Spinal cord (tissue), 10 donors: ENCODE results near the gene TMC2. TPM values are rescaled to one million over a fixed set of nuclear protein-coding genes. Genes with fewer than 3 reads are reported as not detected.
"Not testable (repeated sequence)": the region's sequence is repeated elsewhere in the genome, so short reads cannot be mapped to it uniquely, and the experiment has no call there.

Experiments used
- DNase-seq, 6 donors: peaks; one replicate each; pipeline versions ENCODE4 v3.0.0 to v3.0.0-alpha.2; 2013 to 2015; ENCODE audit warnings: low spot score in 6 of 6, low read depth in 4 of 6
- H3K27ac ChIP-seq: one replicate; pipeline ENCODE4 v1.5.1; 2013; ENCODE audit warnings: low read depth, low read length, control low read depth
- H3K27me3 ChIP-seq: one replicate; pipeline ENCODE4 v1.6.1; 2013; ENCODE audit warnings: low read length; ENCODE audit not compliant: control insufficient read depth, insufficient read depth
- H3K36me3 ChIP-seq: one replicate; pipeline ENCODE4 v1.6.1; 2013; ENCODE audit warnings: low read length; ENCODE audit not compliant: control insufficient read depth, insufficient read depth
- H3K4me1 ChIP-seq: one replicate; pipeline ENCODE4 v1.6.1; 2013; ENCODE audit warnings: low read length; ENCODE audit not compliant: control insufficient read depth, insufficient read depth
- H3K4me3 ChIP-seq: one replicate; pipeline ENCODE4 v1.5.1; 2013; ENCODE audit warnings: low read depth, low read length, control low read depth
- H3K9me3 ChIP-seq: one replicate; pipeline ENCODE4 v1.6.1; 2013; ENCODE audit warnings: low read length; ENCODE audit not compliant: control insufficient read depth, insufficient read depth
- WGBS: methylation state at CpG from one replicate; pipeline ENCODE4 v1.1.5; 2013; ENCODE audit warnings: missing lambda C conversion rate; ENCODE audit not compliant: insufficient coverage; 5-methylcytosine and 5-hydroxymethylcytosine counted together
- polyA plus RNA-seq, 2 donors: library from polyadenylated mRNA; unstranded; fragments of 120-200 nt; gene quantifications; one replicate each; pipeline ENCODE4 v1.2.1, GENCODE V29; 2013; ENCODE audit not compliant: insufficient read length in 2 of 2
- total RNA-seq, 2 donors: library from RNA; depleted of rRNA in 1 of 2; stranded (reverse); fragments of 120-200 nt in 1 of 2; fragments of >200 nt in 1 of 2; gene quantifications; one replicate each; pipeline versions ENCODE4 v1.2.3 to v1.2.4, GENCODE V29; 2013 to 2014
- donor health status: healthy.

TMC2 gene
- total and polyA plus RNA-seq, 4 donors = 0.94 to 6.3 (median 2.3) TPM

GRCh38 chr20:2673453-2673852 is 137.1 kb downstream of the TMC2 start:
- H3K4me1 ChIP-seq = no peaks in the 10 kb centered on the region
- no peak for DNase-seq
- peaks cover 3% of the 10 kb centered on the region for H3K27me3 ChIP-seq
- 96% methylated on average over 3 of the region's 4 CpGs for WGBS
- no peaks in the 10 kb centered on the region for H3K9me3 ChIP-seq
- no peaks in the 10 kb centered on the region for H3K36me3 ChIP-seq
- no peak overlapping the region for H3K4me3 ChIP-seq
- H3K27ac ChIP-seq = no peak overlapping the region

- peaks cover 2% of the 10 kb centered on the region for H3K9me3 ChIP-seq
- WGBS = 84% methylated on average over 2 of the region's 4 CpGs
- no peak overlapping the region for H3K27ac ChIP-seq
- H3K27me3 ChIP-seq = peaks cover 3% of the 10 kb centered on the region
- no peak overlapping the region for H3K4me3 ChIP-seq
- H3K4me1 ChIP-seq = no peaks in the 10 kb centered on the region
- H3K36me3 ChIP-seq = no peaks in the 10 kb centered on the region
- no peak for DNase-seq
Observed at GRCh38 chr20:2680046-2680445, 143.7 kb downstream of the TMC2 start.

DNA sequence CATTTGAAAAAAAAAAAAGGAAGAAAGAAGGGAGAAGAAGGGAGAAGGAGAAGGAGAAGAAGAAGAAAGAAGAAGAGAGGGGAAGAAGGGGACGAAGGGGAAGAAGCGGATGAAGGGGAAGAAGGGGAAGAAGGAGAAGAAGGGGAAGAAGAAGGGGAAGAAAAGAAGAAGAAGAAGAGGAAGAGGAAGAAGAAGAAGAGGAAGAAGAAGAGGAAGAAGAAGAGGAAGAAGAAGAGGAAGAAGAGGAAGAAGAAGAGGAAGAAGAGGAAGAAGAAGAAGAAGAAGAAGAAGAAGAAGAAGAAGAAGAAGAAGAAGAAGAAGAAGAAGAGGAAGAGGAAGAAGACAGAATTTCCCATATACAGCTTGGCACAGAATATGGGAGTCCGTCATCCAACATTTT is 145.7 kb downstream of the TMC2 start:
- H3K27ac ChIP-seq, H3K4me1 ChIP-seq, H3K36me3 ChIP-seq, DNase-seq, H3K9me3 ChIP-seq, H3K4me3 ChIP-seq: not testable (repeated sequence)
- WGBS = 56% methylated on average over 2 of the region's 3 CpGs
- peaks cover 14% of the 10 kb centered on the region for H3K27me3 ChIP-seq

DNA sequence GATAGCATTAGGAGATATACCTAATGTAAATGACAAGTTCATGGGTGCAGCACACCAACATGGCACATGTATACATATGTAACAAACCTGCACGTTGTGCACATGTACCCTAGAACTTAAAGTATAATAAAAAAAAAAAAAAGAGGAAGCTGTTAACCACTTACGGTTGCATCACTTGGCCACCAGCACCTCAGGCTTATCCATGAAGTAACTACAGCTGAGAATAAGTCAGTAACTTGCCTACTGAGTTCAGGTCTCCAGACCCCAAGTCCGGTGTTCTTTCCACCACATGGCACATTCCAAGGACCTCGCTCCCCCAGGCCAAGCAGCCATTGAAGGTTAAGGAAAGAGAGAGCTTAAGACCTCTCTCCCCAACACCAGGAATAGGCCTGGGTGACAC is 148.4 kb downstream of the TMC2 start:
- H3K4me1 ChIP-seq, H3K4me3 ChIP-seq, DNase-seq, H3K27ac ChIP-seq, H3K36me3 ChIP-seq, H3K9me3 ChIP-seq: not testable (repeated sequence)
- H3K27me3 ChIP-seq = peaks cover 17% of the 10 kb centered on the region
- WGBS = no CpG with 5 or more reads among the region's 4 CpGs

GRCh38 chr20:2687514-2687913 is 151.1 kb downstream of the TMC2 start:
- Histone ChIP-seq H3K4me1 (peaks cover 17% of the 10 kb centered on the region), H3K4me3 (no peak overlapping the region), H3K36me3 (peaks cover 2% of the 10 kb centered on the region), H3K27ac (no peak overlapping the region), H3K27me3 (peaks cover 17% of the 10 kb centered on the region), H3K9me3 (no peaks in the 10 kb centered on the region)
- 33% methylated on average over 3 of the region's 6 CpGs for WGBS
- no peak for DNase-seq

DNA sequence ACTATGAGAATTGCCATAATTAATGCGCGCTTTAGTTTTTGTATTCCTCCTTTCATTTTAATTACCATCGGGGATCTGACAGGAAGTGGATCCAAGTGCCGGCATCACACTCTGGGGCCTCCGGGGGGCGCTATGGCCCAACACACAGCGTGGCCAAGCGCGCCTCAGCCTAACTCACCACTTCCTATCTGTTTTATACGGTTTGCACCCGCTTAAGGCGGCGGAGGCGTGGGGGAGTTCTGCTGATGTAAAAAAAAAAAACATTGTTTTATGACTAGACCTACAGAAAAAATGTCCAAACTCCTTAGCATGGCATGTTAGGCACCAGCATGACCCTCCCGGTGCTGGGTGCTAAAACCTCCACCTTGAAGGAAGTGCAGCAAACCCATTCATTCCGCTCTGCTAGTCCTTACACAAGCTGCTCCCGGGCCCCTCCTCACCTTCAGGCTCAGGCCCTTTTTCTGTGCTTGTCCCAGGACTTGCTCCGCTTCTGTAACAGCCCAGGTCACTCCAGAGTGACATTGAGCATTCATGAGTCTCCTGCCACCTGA is 151.7 kb downstream of the TMC2 start:
- Histone ChIP-seq H3K4me3 (no peak overlapping the region), H3K36me3 (peaks cover 2% of the 10 kb centered on the region), H3K9me3 (no peaks in the 10 kb centered on the region), H3K4me1 (peaks cover 17% of the 10 kb centered on the region), H3K27ac (no peak overlapping the region), H3K27me3 (peaks cover 17% of the 10 kb centered on the region)
- WGBS = 22% methylated on average over 7 of the region's 18 CpGs
- peak in 2 of 6 donors; percentile 61 to 65 for DNase-seq

DNA sequence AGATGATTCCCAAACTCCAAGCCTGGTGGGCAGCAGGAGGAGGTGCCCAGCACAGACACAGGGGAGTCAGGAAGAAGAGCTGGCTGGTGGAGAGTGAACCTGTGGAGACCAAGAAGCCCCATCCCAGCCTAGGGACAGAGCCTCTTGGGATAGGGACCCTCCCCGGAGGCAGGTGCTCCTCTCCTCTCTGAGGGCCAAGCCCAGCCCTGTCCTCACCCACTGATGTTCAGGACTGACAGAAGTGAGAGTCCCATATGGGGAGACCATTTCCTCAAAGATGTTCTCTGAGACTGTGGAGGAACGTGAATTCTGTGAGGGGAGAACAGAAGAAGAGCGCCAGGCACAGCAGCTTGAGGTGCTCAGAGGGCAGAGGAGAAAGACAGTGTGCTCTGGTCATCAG is 153.8 kb downstream of the TMC2 start:
- WGBS = 92% methylated on average over 2 of the region's 3 CpGs
- no peak overlapping the region for H3K27ac ChIP-seq
- no peak for DNase-seq
- H3K4me1 ChIP-seq = peaks cover 32% of the 10 kb centered on the region
- H3K36me3 ChIP-seq = peaks cover 2% of the 10 kb centered on the region
- peaks cover 24% of the 10 kb centered on the region for H3K27me3 ChIP-seq
- H3K4me3 ChIP-seq = no peak overlapping the region
- H3K9me3 ChIP-seq = no peaks in the 10 kb centered on the region

DNA sequence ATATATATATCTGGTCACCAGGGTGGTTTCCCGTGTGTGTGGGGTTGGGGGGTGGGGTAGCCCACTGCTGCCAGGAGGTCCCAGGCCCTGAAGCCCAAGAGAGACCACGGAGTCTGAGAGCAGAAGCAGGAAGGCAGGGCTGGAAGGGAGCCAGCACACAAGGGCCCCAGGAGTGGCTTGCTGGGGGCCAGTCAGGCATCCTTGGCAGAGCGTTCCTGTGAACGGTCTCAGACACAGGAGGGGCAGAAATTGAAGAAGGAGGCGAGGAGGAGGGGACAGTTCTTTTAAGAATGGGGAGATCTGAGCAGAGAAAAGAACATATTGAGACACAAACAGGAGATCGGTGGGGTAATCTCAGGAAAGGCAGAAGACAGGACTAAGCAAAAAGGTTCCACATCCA is 154.3 kb downstream of the TMC2 start:
- no peak for DNase-seq
- H3K27me3 ChIP-seq = peaks cover 20% of the 10 kb centered on the region
- 80% methylated on average over 6 of the region's 6 CpGs for WGBS
- peaks cover 34% of the 10 kb centered on the region for H3K4me1 ChIP-seq
- no peak overlapping the region for H3K4me3 ChIP-seq
- H3K36me3 ChIP-seq = peaks cover 2% of the 10 kb centered on the region
- no peaks in the 10 kb centered on the region for H3K9me3 ChIP-seq
- no peak overlapping the region for H3K27ac ChIP-seq

DNA sequence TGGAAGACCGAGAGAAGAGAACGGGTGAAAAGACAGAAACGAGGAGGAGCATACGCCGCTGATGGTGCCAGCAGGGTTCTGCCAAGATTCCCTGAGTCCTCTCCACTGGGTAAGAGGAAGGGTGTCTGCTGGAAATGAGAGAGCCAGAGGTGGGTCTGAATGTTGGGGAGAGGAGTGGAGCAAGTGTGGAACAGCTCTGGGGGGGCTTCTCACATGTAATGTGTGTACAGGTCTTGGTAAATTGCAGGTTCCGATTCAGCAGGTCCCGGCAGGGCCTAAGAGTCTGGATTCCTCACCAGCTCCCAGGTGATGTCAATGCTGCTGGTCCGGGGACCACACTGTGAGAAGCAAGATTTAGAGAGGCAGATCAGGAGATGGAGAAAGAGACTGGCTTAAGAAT is 154.8 kb downstream of the TMC2 start:
- H3K9me3 ChIP-seq = no peaks in the 10 kb centered on the region
- peaks cover 2% of the 10 kb centered on the region for H3K36me3 ChIP-seq
- H3K4me3 ChIP-seq = no peak overlapping the region
- DNase-seq = no peak
- WGBS = 72% methylated on average over 8 of the region's 8 CpGs
- H3K27ac ChIP-seq = no peak overlapping the region
- H3K27me3 ChIP-seq = peaks cover 16% of the 10 kb centered on the region
- H3K4me1 ChIP-seq = peaks cover 34% of the 10 kb centered on the region
